Uterus (tissue), 4 donors: ENCODE measurements around the gene SOX10. TPM values are rescaled to one million over a fixed set of nuclear protein-coding genes. Genes with fewer than 3 reads are reported as not detected.

Experiments used
- DNase-seq, 2 donors: peaks; one replicate each; pipeline ENCODE4 v3.0.0-alpha.2; 2019 to 2020
- H3K27ac ChIP-seq, 2 donors: fragments of 200-600 bp; sonication (generic); 1 replicate in 1 of 2; 2 replicates in 1 of 2; pipeline ENCODE4 v1.5.1; 2016 to 2018
- H3K27me3 ChIP-seq, 2 donors: fragments of 200-600 bp; sonication (generic); one replicate each; pipeline ENCODE4 v1.5.1; 2018 to 2019; ENCODE audit warnings: control low read depth in 1 of 2
- H3K36me3 ChIP-seq, 2 donors: fragments of 200-600 bp; sonication (generic); one replicate each; pipeline ENCODE4 v1.5.1; 2019; ENCODE audit warnings: control low read depth in 1 of 2
- H3K4me1 ChIP-seq, 2 donors: fragments of 200-600 bp; sonication (generic); one replicate each; pipeline ENCODE4 v1.5.1; 2018 to 2019; ENCODE audit warnings: control low read depth in 1 of 2
- H3K4me3 ChIP-seq, 2 donors: fragments of 200-600 bp; sonication (generic); 1 replicate in 1 of 2; 2 replicates in 1 of 2; pipeline ENCODE4 v1.5.1; 2018 to 2019; ENCODE audit warnings: mild to moderate bottlenecking in 1 of 2
- H3K9me3 ChIP-seq, 2 donors: fragments of 200-600 bp; sonication (generic); one replicate each; pipeline ENCODE4 v1.5.1; 2019; ENCODE audit warnings: control low read depth in 1 of 2
- CTCF ChIP-seq, 4 experiments: fragments of 200-600 bp in 2 of 4; fragments of 450-650 bp in 2 of 4; sonication (generic) in 2 of 4; IDR thresholded peaks; one replicate each; pipeline ENCODE4 v1.5.1; 2016 to 2019; ENCODE audit warnings: antibody characterized with exemption in 4 of 4, mild to moderate bottlenecking in 2 of 4, moderate library complexity in 1 of 4
- POLR2A ChIP-seq, 2 donors: fragments of 450-650 bp; IDR thresholded peaks; one replicate each; pipeline ENCODE4 v1.6.1; 2016; ENCODE audit warnings: antibody characterized with exemption in 2 of 2, mild to moderate bottlenecking in 1 of 2, moderate library complexity in 1 of 2
- intact Hi-C: fragments of 100-400 bp; cut with DNase I; formaldehyde crosslinking; loops from one replicate; pipeline ENCODE4 v1.15.1; 2023; ENCODE audit warnings: low total_unique reads
- total RNA-seq, 4 donors: library from RNA; depleted of rRNA in 3 of 4; stranded (reverse); fragments of >200 nt in 3 of 4; gene quantifications; one replicate each; pipeline versions ENCODE4 v1.1.0 to v1.2.4, GENCODE V29; 2014 to 2023
- donor health status: DM: yes; HTN: yes; CAD: no.

The SOX10 gene
- total RNA-seq, 4 donors from 2014 or later: 2.3 to 3.8 TPM; not detected in 2

- H3K27me3 ChIP-seq: no peaks in the 10 kb centered on the region
- no peak overlapping the region for H3K4me3 ChIP-seq
- TF ChIP-seq CTCF (IDR thresholded peaks at IDR 0.05) (no peak), POLR2A (IDR thresholded peaks at IDR 0.05) (no peak)
- intact Hi-C loops: no loop called here
- peaks cover 0 to 6% of the 10 kb centered on the region in 2 donors for H3K4me1 ChIP-seq
- no peaks in the 10 kb centered on the region for H3K36me3 ChIP-seq
- no peak overlapping the region for H3K27ac ChIP-seq
- no peak for DNase-seq
- no peaks in the 10 kb centered on the region for H3K9me3 ChIP-seq
These were observed 46.2 kb upstream of the SOX10 start for GRCh38 chr22:38030311-38031133.

- Histone ChIP-seq H3K4me1 (peaks cover 0 to 6% of the 10 kb centered on the region in 2 donors), H3K27me3 (no peaks in the 10 kb centered on the region), H3K27ac (no peak overlapping the region), H3K36me3 (no peaks in the 10 kb centered on the region), H3K4me3 (no peak overlapping the region), H3K9me3 (no peaks in the 10 kb centered on the region)
- TF ChIP-seq POLR2A (IDR thresholded peaks at IDR 0.05) (no peak), CTCF (IDR thresholded peaks at IDR 0.05) (no peak)
- intact Hi-C loops: no loop called here
- DNase-seq: no peak
These were observed 45.5 kb upstream of the SOX10 start for GRCh38 chr22:38029901-38030300.

GRCh38 chr22:38029370-38029769, 45.0 kb upstream of the SOX10 start:
- H3K4me1 ChIP-seq: peaks cover 0 to 6% of the 10 kb centered on the region in 2 donors
- no peak overlapping the region for H3K27ac ChIP-seq
- intact Hi-C loops: no loop called here
- no peak overlapping the region for H3K4me3 ChIP-seq
- no peaks in the 10 kb centered on the region for H3K27me3 ChIP-seq
- no peak for DNase-seq
- no peaks in the 10 kb centered on the region for H3K36me3 ChIP-seq
- no peaks in the 10 kb centered on the region for H3K9me3 ChIP-seq
- no peak for TF ChIP-seq POLR2A (IDR thresholded peaks at IDR 0.05)
- no peak for TF ChIP-seq CTCF (IDR thresholded peaks at IDR 0.05)

- Histone ChIP-seq H3K36me3 (no peaks in the 10 kb centered on the region), H3K4me3 (no peak overlapping the region), H3K27ac (no peak overlapping the region), H3K4me1 (no peaks in the 10 kb centered on the region), H3K27me3 (no peaks in the 10 kb centered on the region), H3K9me3 (no peaks in the 10 kb centered on the region)
- DNase-seq: no peak
- intact Hi-C loops: no loop called here
- no peak for TF ChIP-seq CTCF (IDR thresholded peaks at IDR 0.05)
- no peak for TF ChIP-seq POLR2A (IDR thresholded peaks at IDR 0.05)
These were observed 44.2 kb upstream of the SOX10 start for GRCh38 chr22:38028344-38029130.

- DNase-seq: no peak
- Histone ChIP-seq H3K27ac (no peak overlapping the region), H3K27me3 (no peaks in the 10 kb centered on the region), H3K9me3 (no peaks in the 10 kb centered on the region), H3K4me3 (no peak overlapping the region), H3K4me1 (no peaks in the 10 kb centered on the region), H3K36me3 (no peaks in the 10 kb centered on the region)
- intact Hi-C loops: no loop called here
- TF ChIP-seq CTCF (IDR thresholded peaks at IDR 0.05): no peak
- TF ChIP-seq POLR2A (IDR thresholded peaks at IDR 0.05): no peak
These were observed 43.1 kb upstream of the SOX10 start for GRCh38 chr22:38027487-38027886.
